Activated CD4-positive, alpha-beta T cell treated with anti-CD3 and anti-CD28 coated beads, Interleukin-2, amount 50 U/mL, for 24 hours (primary cell): ENCODE results near the gene ONECUT1.
A peak's percentile ranks its signal among the peaks of the same experiment; 100 is the strongest.
"Not testable (repeated sequence)": the region's sequence is repeated elsewhere in the genome, so short reads cannot be mapped to it uniquely, and the experiment has no call there.

Experiments
- DNase-seq, 2 donors: peaks; one replicate each; pipeline ENCODE4 v3.0.0-alpha.2; 2020; ENCODE audit warnings: low read depth in 1 of 2, low spot score in 1 of 2

ONECUT1 gene

GRCh38 chr15:52790169-52790708, at the start of gene ONECUT1:
Gene ONECUT1, minus strand, starts transcription at chr15:52790336. Its CDS starts 452 bp downstream, at chr15:52789884.
- DNase-seq = peak in 1 of 2 donors; percentile 21

- no peak for DNase-seq
Measured at GRCh38 chr15:52834379-52834778, 44.2 kb upstream of the ONECUT1 start.

GRCh38 chr15:52824169-52824942, 34.2 kb upstream of the ONECUT1 start:
- DNase-seq = not testable (repeated sequence)

GRCh38 chr15:52822475-52822874, 32.3 kb upstream of the ONECUT1 start:
- DNase-seq = no peak

- DNase-seq = no peak
Measured at GRCh38 chr15:52819253-52819652, 29.1 kb upstream of the ONECUT1 start.

- not testable (repeated sequence) for DNase-seq
Measured at GRCh38 chr15:52815899-52816298, 25.8 kb upstream of the ONECUT1 start.

GRCh38 chr15:52808996-52809395, 18.9 kb upstream of the ONECUT1 start:
- no peak for DNase-seq

GRCh38 chr15:52808441-52808840, 18.3 kb upstream of the ONECUT1 start:
- DNase-seq = no peak

GRCh38 chr15:52806284-52806655, 16.1 kb upstream of the ONECUT1 start:
- DNase-seq = no peak

- no peak for DNase-seq
Measured at GRCh38 chr15:52805351-52806283, 15.5 kb upstream of the ONECUT1 start.

GRCh38 chr15:52804526-52805081, 14.5 kb upstream of the ONECUT1 start:
- no peak for DNase-seq

- DNase-seq = no peak
Measured at GRCh38 chr15:52803467-52804306, 13.6 kb upstream of the ONECUT1 start.

GRCh38 chr15:52803108-52803466, 13.0 kb upstream of the ONECUT1 start:
- DNase-seq = no peak

GRCh38 chr15:52802110-52802509, 12.0 kb upstream of the ONECUT1 start:
- DNase-seq = no peak

GRCh38 chr15:52801748-52802085, 11.6 kb upstream of the ONECUT1 start:
- no peak for DNase-seq

- DNase-seq = no peak
Measured at GRCh38 chr15:52800828-52801747, 11.0 kb upstream of the ONECUT1 start.

GRCh38 chr15:52799145-52799811, 9.1 kb upstream of the ONECUT1 start:
- DNase-seq = no peak

- DNase-seq = no peak
Measured at GRCh38 chr15:52798529-52799101, 8.5 kb upstream of the ONECUT1 start.
